NCI-H345 (cell line): Measurements from ENCODE around the gene MYO1D.
"Not testable (repeated sequence)": the region's sequence is repeated elsewhere in the genome, so short reads cannot be mapped to it uniquely, and the experiment has no call there.

ENCODE experiments used
- DNase-seq: peaks from one replicate; lab custom pipeline; 2025; lab: John Stamatoyannopoulos, UW

Gene MYO1D

DNA sequence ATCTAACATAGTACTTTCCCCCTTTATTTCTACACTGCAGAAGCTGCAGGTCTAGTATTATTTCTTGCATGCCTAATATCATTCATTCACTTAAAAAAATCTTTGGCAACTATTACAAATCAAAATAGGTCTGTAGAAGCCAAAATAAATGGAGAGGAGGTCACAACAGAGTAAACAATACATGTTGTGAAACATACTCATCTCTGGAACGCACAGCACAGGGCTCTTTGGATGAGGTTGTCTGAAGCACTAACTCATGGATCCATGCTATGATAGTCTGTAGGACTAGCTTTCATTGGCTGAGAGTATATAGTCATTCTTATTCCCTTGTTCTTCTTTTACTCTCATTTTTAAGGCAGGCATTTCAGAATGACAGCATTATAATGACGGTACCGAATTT lies 21.3 kb downstream of the MYO1D start:
- no peak for DNase-seq

GRCh38 chr17:32854832-32855389 lies 22.0 kb downstream of the MYO1D start:
- no peak for DNase-seq

- DNase-seq: no peak
These were observed 22.7 kb downstream of the MYO1D start for GRCh38 chr17:32854207-32854606.

- no peak for DNase-seq
These were observed 24.1 kb downstream of the MYO1D start for GRCh38 chr17:32852811-32853210.

GRCh38 chr17:32849879-32850278 lies 27.0 kb downstream of the MYO1D start:
- no peak for DNase-seq

DNA sequence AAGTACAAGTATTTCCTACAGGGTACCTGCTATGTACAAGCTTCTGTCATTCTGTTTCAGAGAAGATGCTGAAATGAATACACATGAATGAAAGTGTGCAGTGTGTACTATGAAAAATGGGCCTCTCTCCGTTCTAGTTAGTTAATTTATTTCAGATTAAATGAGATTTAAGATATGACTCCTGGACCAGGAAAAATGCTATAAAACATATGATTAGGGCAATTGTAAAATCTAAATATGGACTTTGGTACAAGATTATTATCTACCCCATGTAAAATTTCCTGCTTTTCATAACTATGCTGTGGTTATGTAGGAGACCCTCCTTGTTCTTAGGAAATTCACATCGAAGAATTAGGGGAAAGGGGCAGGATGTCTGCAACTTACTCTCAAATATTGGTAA lies 28.9 kb downstream of the MYO1D start:
- DNase-seq: no peak

- DNase-seq: no peak
These were observed 30.8 kb downstream of the MYO1D start for GRCh38 chr17:32846143-32846542.

- no peak for DNase-seq
These were observed 36.7 kb downstream of the MYO1D start for GRCh38 chr17:32840241-32840640.

DNA sequence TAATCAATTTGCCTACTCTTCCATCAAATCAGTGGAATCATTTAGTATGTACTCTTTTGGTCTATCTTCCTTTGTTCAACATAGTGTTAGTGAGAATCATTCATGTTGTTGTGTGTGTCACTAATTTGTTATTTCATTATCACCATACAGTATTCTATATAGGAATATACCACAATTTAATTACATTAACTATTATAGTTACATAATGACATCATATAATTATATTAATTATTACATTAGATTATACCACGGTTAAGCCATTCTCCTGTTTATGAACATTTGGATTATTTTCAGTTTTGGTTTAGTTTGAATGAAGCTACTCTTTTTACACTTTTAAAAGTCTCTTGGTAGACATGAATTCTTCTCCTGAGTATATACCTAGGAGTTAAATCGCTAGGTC lies 40.4 kb downstream of the MYO1D start:
- no peak for DNase-seq

GRCh38 chr17:32835291-32835761 lies 41.6 kb downstream of the MYO1D start:
- no peak for DNase-seq

- no peak for DNase-seq
These were observed 42.8 kb downstream of the MYO1D start for GRCh38 chr17:32834104-32834503.

DNA sequence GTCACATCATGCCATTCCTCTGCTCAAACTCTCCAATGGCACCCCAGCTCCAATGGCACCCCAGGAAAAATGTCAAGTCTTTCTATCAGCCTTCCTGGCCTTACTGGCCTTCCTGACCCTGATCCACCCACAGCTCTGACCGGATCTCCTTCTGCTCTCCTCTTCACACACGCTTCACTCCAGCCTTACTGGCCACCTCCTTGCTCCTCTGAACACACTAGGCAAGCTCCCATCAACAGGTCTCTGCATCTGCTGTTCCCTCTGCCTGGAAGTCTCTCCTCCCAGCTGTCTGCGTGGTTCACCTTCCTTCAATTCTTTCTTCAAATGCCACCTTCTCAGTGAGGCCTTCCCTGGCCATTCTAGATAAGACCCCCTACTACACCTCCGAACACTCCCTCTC lies 43.4 kb downstream of the MYO1D start:
- no peak for DNase-seq

- DNase-seq: no peak
These were observed 43.8 kb downstream of the MYO1D start for GRCh38 chr17:32833076-32833475.

DNA sequence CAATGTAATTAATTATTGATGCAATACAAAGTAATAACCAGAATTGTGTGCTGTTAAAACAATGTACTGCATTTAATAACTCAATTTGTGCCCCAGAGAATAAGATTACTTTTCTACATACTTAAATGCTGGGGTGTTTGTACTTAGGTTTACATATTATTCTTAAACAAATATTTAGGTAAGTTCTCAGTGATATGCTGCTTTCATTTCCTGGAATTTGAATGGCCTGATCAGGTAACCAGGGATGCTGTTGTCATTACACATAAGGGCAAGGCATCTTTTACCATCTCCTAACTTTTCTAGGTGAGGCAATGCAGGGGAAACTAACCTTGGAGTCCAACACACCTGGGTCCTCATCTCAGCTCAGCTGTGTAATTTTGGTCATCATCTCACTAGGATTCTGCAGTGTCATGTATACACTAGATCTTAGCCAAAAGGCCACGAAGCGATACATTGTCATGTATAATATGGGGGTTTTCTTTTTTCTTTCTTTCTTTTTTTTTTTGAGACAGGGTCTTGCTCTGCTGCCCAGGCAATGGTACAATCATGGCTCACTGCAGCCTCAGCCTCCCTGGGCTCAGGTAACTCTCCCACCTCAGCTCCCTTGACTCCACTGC lies 45.2 kb downstream of the MYO1D start:
- no peak for DNase-seq

DNA sequence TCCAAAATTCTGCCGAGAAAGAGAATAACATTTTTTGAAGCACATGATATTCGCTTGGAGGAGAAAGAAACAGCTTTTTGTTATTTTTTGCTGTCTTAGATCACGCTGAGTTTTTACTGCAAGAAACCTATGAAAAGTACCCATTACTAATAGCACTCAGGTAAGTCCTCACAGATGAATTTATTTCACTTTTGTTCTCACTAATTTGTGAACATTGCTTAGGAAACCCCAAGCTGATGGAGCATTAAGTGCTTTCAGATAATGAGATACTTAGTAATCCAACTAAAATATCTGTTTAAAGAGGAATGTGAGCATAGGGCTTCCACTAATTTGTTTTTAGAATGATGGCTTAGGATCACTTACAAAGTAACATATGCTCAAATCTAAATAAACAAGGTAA lies 45.7 kb downstream of the MYO1D start:
- DNase-seq: no peak

DNA sequence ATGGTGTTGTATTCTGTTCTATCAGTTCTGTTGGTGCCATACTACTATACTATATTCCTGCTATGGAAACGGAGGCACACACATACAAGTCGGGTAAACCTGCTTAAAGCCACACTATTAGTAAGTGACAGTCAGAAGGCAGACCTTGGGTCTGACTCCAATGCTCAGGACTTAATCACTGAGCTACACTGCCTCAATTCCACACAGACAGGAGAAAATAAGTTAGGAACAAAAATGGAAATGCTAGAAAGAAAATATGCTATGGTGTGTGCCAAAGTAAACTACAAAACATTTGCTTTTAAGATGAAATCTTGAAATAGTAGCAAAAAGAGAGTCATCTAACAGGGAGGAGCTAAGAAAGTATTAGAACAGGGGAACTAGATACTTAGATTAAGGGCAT lies 48.1 kb downstream of the MYO1D start:
- no peak for DNase-seq

- no peak for DNase-seq
These were observed 49.7 kb downstream of the MYO1D start for GRCh38 chr17:32827227-32827626.

DNA sequence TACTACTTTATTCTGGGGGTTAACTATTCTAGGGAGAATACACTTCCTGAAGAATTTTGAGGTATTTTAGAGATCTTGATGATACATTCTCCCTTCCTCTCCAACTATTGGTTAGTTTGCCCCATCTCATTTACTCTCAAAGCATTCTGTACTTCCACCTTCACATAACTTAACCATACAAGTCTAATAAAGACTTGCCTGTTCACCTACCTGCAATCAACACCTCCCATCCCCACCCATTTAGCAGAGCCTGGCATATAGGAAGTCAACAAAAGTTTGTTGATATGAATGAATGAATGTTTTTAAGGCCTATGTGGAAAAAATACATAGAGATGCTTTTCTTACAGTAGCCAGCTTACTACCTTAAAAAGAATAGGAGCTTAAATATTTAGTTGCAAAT lies 50.8 kb downstream of the MYO1D start:
- DNase-seq: no peak

- no peak for DNase-seq
These were observed 52.6 kb downstream of the MYO1D start for GRCh38 chr17:32824334-32824733.

DNA sequence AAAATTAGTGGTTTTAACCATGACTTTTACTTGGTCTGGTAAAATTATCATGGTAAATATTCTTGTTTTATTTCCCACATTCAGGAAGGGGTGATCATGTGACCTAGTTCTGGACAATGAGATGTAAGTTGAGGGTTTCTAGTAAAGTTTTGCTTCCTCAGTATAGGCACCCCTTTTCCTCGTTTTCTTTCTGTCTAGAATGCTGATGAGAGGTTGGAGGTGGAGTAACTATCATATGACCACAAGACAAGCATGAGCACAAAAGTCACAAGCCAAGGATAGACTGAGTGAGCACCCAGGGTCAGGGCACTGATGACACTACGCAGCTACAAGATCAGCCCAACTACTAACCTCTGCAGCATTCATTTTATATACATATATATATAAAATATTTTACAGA lies 53.9 kb downstream of the MYO1D start:
- no peak for DNase-seq

- DNase-seq: not testable (repeated sequence)
These were observed 54.7 kb downstream of the MYO1D start for GRCh38 chr17:32821987-32822934.

DNA sequence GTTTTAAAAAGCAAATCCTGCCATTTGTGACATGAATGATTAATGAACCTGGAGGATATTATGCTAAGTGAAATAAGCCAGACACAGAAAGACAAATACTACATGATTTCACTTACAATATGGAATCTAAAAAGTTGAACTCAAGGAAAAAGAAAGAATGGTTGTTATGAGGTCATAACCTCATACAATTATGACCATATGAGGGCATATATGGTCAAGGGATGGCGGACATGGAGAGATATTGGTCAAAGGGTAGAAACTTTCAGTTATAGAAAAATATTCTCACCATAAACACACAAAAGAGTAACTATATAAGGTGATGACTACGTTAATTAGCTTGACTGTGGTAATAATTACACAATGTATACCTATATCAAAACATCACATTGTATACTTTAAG lies 56.5 kb downstream of the MYO1D start:
- DNase-seq: no peak

GRCh38 chr17:32819787-32820186 lies 57.1 kb downstream of the MYO1D start:
- no peak for DNase-seq
